IMR-90 (cell line): ENCODE results near the gene NUDT9. TPM values are rescaled to one million over a fixed set of nuclear protein-coding genes. Genes with fewer than 3 reads are reported as not detected.

Experiments used
- ATAC-seq: fragments of 200-7000 bp; cut with Tn5 transposase; 2 replicates; pipeline ENCODE4 v1.9.1; 2020; ENCODE audit warnings: low read depth, mild to moderate bottlenecking, moderate library complexity
- BruUV-seq: library from RNA; stranded (reverse); fragments of 400-500 nt; replicated peaks from 2 replicates; lab custom pipeline; 2021; lab: Mats Ljungman, UMichigan
- CTCF ChIA-PET: fragments of 300-600 bp; formaldehyde crosslinking; extraction: SDS; loops from one replicate; lab custom pipeline; 2021; ENCODE audit warnings: antibody characterized with exemption; lab: Yijun Ruan, JAX
- POLR2A ChIA-PET: fragments of 300-600 bp; sonication (Branson Sonifier 250); formaldehyde crosslinking; loops from one replicate; lab custom pipeline; 2022; ENCODE audit warnings: antibody characterized with exemption; ENCODE audit not compliant: unreplicated experiment; lab: Charles Lee
- DNase-seq: peaks from one replicate; pipeline ENCODE4 v3.0.0; 2013
- H2AFZ ChIP-seq: replicated peaks from 2 replicates; pipeline ENCODE3; 2013; ENCODE audit warnings: low read length, mild to moderate bottlenecking; ENCODE audit not compliant: poor library complexity
- H2AK5ac ChIP-seq: 2 replicates; pipeline ENCODE4 v1.6.1; 2013; ENCODE audit warnings: low read depth, low read length, inconsistent platforms
- H2AK9ac ChIP-seq: replicated peaks from 2 replicates; pipeline ENCODE3; 2013; ENCODE audit warnings: mild to moderate bottlenecking, low read depth, low read length, moderate library complexity; ENCODE audit not compliant: poor library complexity
- H2BK120ac ChIP-seq: 2 replicates; pipeline ENCODE4 v1.6.1; 2013; ENCODE audit warnings: low read depth, low read length, inconsistent platforms
- H2BK15ac ChIP-seq: 3 replicates; pipeline ENCODE4 v1.6.1; 2013; ENCODE audit warnings: low read depth, low read length, inconsistent platforms
- H2BK20ac ChIP-seq: 2 replicates; pipeline ENCODE4 v1.6.1; 2013; ENCODE audit warnings: low read depth, mild to moderate bottlenecking, inconsistent platforms, low read length, moderate library complexity
- H2BK5ac ChIP-seq: 2 replicates; pipeline ENCODE4 v1.6.1; 2013; ENCODE audit warnings: mild to moderate bottlenecking, low read depth, low read length, inconsistent platforms; ENCODE audit not compliant: poor library complexity, severe bottlenecking
- H3K14ac ChIP-seq: replicated peaks from 2 replicates; pipeline ENCODE4 v1.6.1; 2013; ENCODE audit warnings: low read depth, low read length, inconsistent platforms
- H3K18ac ChIP-seq: 2 replicates; pipeline ENCODE4 v1.6.1; 2013; ENCODE audit warnings: low read depth, low read length, control low read depth
- H3K23ac ChIP-seq: 2 replicates; pipeline ENCODE4 v1.6.1; 2013; ENCODE audit warnings: low read depth, low read length, inconsistent platforms
- H3K27ac ChIP-seq: 2 replicates; pipeline ENCODE4 v1.5.1; 2013; ENCODE audit warnings: mild to moderate bottlenecking, control low read depth, low read length; ENCODE audit not compliant: insufficient read depth
- H3K27me3 ChIP-seq: 2 replicates; pipeline ENCODE4 v1.6.1; 2013; ENCODE audit warnings: low read length; ENCODE audit not compliant: control insufficient read depth, insufficient read depth
- H3K36me3 ChIP-seq: 2 replicates; pipeline ENCODE4 v1.6.1; 2013; ENCODE audit warnings: low read length, mixed read lengths; ENCODE audit not compliant: control insufficient read depth, insufficient read depth
- H3K4ac ChIP-seq: 2 replicates; pipeline ENCODE4 v1.6.1; 2013; ENCODE audit warnings: low read depth, low read length, inconsistent platforms
- H3K4me1 ChIP-seq: 2 replicates; pipeline ENCODE4 v1.6.1; 2013; ENCODE audit warnings: low read length, mixed read lengths; ENCODE audit not compliant: control insufficient read depth, insufficient read depth
- H3K4me2 ChIP-seq: 2 replicates; pipeline ENCODE4 v1.6.1; 2013; ENCODE audit warnings: low read depth, mild to moderate bottlenecking, control low read depth, low read length, moderate library complexity
- H3K4me3 ChIP-seq: 2 replicates; pipeline ENCODE4 v1.5.1; 2013; ENCODE audit warnings: low read depth, mild to moderate bottlenecking, control low read depth, low read length, moderate library complexity; ENCODE audit not compliant: insufficient read depth
- H3K56ac ChIP-seq: 2 replicates; pipeline ENCODE4 v1.6.1; 2013; ENCODE audit warnings: low read length, inconsistent platforms; ENCODE audit not compliant: insufficient read depth; ENCODE audit errors: extremely low read depth
- H3K79me1 ChIP-seq, 2 experiments: 2 replicates each; pipeline ENCODE4 v1.6.1; 2013; ENCODE audit warnings: low read length in 2 of 2, inconsistent platforms in 1 of 2, low read depth in 1 of 2
- H3K9ac ChIP-seq: 2 replicates; pipeline ENCODE4 v1.6.1; 2013; ENCODE audit warnings: low read depth, low read length, control low read depth
- H3K9me1 ChIP-seq: 2 replicates; pipeline ENCODE4 v1.6.1; 2013; ENCODE audit warnings: low read length, inconsistent platforms; ENCODE audit not compliant: insufficient read depth
- H3K9me3 ChIP-seq: 2 replicates; pipeline ENCODE4 v1.6.1; 2013; ENCODE audit warnings: low read length; ENCODE audit not compliant: control insufficient read depth, insufficient read depth
- H4K20me1 ChIP-seq: 2 replicates; pipeline ENCODE4 v1.6.1; 2013; ENCODE audit warnings: low read length, inconsistent platforms; ENCODE audit not compliant: insufficient read depth
- H4K5ac ChIP-seq: 2 replicates; pipeline ENCODE4 v1.6.1; 2013; ENCODE audit warnings: mild to moderate bottlenecking, low read depth, low read length, control low read depth
- H4K8ac ChIP-seq, 2 experiments: 2 replicates each; pipeline ENCODE4 v1.6.1; 2013; ENCODE audit warnings: low read depth in 2 of 2, low read length in 2 of 2, control low read depth in 1 of 2, inconsistent platforms in 1 of 2
- H4K91ac ChIP-seq: 2 replicates; pipeline ENCODE4 v1.6.1; 2013; ENCODE audit warnings: low read depth, low read length, inconsistent platforms; ENCODE audit not compliant: insufficient read depth
- BHLHE40 ChIP-seq: fragments of 150-350 bp; IDR thresholded peaks from 2 replicates; pipeline ENCODE4 v1.6.1; 2016; ENCODE audit warnings: mild to moderate bottlenecking, low read depth, low read length
- CEBPB ChIP-seq: IDR thresholded peaks from 2 replicates; pipeline ENCODE4 v1.6.1; 2012; ENCODE audit warnings: low read depth, low read length, improper control_type of control experiment
- CHD1 ChIP-seq: IDR thresholded peaks from 2 replicates; pipeline ENCODE4 v1.6.1; 2012; ENCODE audit warnings: low read depth, low read length, improper control_type of control experiment
- CTCF ChIP-seq: conservative IDR thresholded peaks from 2 replicates; pipeline ENCODE4 v1.5.1; 2012; ENCODE audit warnings: mild to moderate bottlenecking, low read depth, low read length, improper control_type of control experiment
- ELK1 ChIP-seq: fragments of 150-350 bp; IDR thresholded peaks from 2 replicates; pipeline ENCODE4 v1.6.1; 2016; ENCODE audit warnings: low read depth, mild to moderate bottlenecking, low read length, moderate library complexity, borderline replicate concordance
- FOS ChIP-seq: fragments of 150-350 bp; IDR thresholded peaks from 2 replicates; pipeline ENCODE4 v1.6.1; 2016; ENCODE audit warnings: low read depth, low read length
- MAFK ChIP-seq: IDR thresholded peaks from 2 replicates; pipeline ENCODE4 v1.6.1; 2012; ENCODE audit warnings: low read depth, low read length, improper control_type of control experiment
- MAZ ChIP-seq: IDR thresholded peaks from 2 replicates; pipeline ENCODE4 v1.6.1; 2012; ENCODE audit warnings: low read depth, mild to moderate bottlenecking, low read length, improper control_type of control experiment, moderate library complexity, borderline replicate concordance
- MXI1 ChIP-seq: IDR thresholded peaks from 2 replicates; pipeline ENCODE4 v1.6.1; 2012; ENCODE audit warnings: low read depth, mild to moderate bottlenecking, low read length, moderate library complexity, borderline replicate concordance
- NFE2L2 ChIP-seq: fragments of 150-350 bp; IDR thresholded peaks from 2 replicates; pipeline ENCODE4 v1.6.1; 2016; ENCODE audit warnings: low read depth, mild to moderate bottlenecking, low read length
- RAD21 ChIP-seq: IDR thresholded peaks from 2 replicates; pipeline ENCODE4 v1.6.1; 2012; ENCODE audit warnings: low read length, improper control_type of control experiment
- RCOR1 ChIP-seq: IDR thresholded peaks from 2 replicates; pipeline ENCODE4 v1.6.1; 2012; ENCODE audit warnings: mild to moderate bottlenecking, low read length, improper control_type of control experiment; ENCODE audit not compliant: insufficient replicate concordance
- RFX5 ChIP-seq: IDR thresholded peaks from 2 replicates; pipeline ENCODE4 v1.8.0; 2012; ENCODE audit warnings: low read depth, mild to moderate bottlenecking, low read length, moderate library complexity
- SMC3 ChIP-seq: fragments of 150-350 bp; IDR thresholded peaks from 2 replicates; pipeline ENCODE4 v1.6.1; 2016; ENCODE audit warnings: low read depth, mild to moderate bottlenecking, antibody characterized with exemption, low read length, moderate library complexity
- USF2 ChIP-seq: fragments of 150-350 bp; IDR thresholded peaks from 2 replicates; pipeline ENCODE4 v1.6.1; 2017; ENCODE audit warnings: mild to moderate bottlenecking, antibody characterized with exemption, low read length, low read depth
- WGBS, 2 experiments: methylation state at CpG; one replicate each; pipeline versions ENCODE4 v1.1.5 to v1.1.7; 2013; ENCODE audit warnings: missing lambda C conversion rate in 2 of 2; ENCODE audit not compliant: insufficient read length in 1 of 2; ENCODE audit errors: extremely low coverage in 2 of 2; 5-methylcytosine and 5-hydroxymethylcytosine counted together
- dilution Hi-C: fragments of 300-500 bp; cut with HindIII; formaldehyde crosslinking; loops from one replicate; pipeline ENCODE4 v1.14.3; 2018; ENCODE audit warnings: low sequenced_read_pairs; ENCODE audit not compliant: unreplicated experiment
- in situ Hi-C: fragments of 300-500 bp; cut with MboI; formaldehyde crosslinking; loops from 3 replicates; pipeline ENCODE4 v1.14.3; 2019; ENCODE audit warnings: low sequenced_read_pairs, inconsistent platforms, mixed read lengths
- intact Hi-C: fragments of 100-400 bp; cut with micrococcal nuclease; formaldehyde crosslinking; loops from 2 replicates; pipeline ENCODE4 v1.10.0; 2022
- polyA plus RNA-seq, 3 experiments: library from polyadenylated mRNA; depleted of rRNA; stranded (reverse); fragments of >200 nt; gene quantifications; 2 replicates each; pipeline ENCODE4 v1.2.3, GENCODE V29; 2012; ENCODE audit warnings: low replicate concordance in 1 of 3
- total RNA-seq: library from RNA; depleted of rRNA; stranded (reverse); fragments of >200 nt; gene quantifications from 2 replicates; pipeline ENCODE4 v1.2.3, GENCODE V29; 2012

Gene NUDT9
- total and polyA plus RNA-seq, 2 of the 4 experiments (the other 2 are of a cell fraction) = 10.0 to 23.5 TPM

GRCh38 chr4:87377816-87378215 lies 44.6 kb upstream of the NUDT9 start:
- H2AK9ac ChIP-seq = no peak overlapping the region
- 0 out of 2 replicates have a peak, but pooled peaks cover under 1% of the 10 kb centered on the region for H3K9me1 ChIP-seq
- no peak overlapping the region for H3K4me2 ChIP-seq
- H3K4me3 ChIP-seq = no peak overlapping the region
- no peaks in the 10 kb centered on the region for H3K27me3 ChIP-seq
- H3K9ac ChIP-seq = no peak overlapping the region
- no peak overlapping the region for H4K8ac ChIP-seq
- WGBS, 2 experiments = no CpG with 5 or more reads among the region's 2 CpGs
- H3K4ac ChIP-seq = no peak overlapping the region
- H2AFZ ChIP-seq = no peak overlapping the region
- H4K20me1 ChIP-seq = no peaks in the 10 kb centered on the region
- no peak for ATAC-seq
- dilution Hi-C loops = no loop called here
- H3K27ac ChIP-seq = no peak overlapping the region
- H2AK5ac ChIP-seq = no peak overlapping the region
- CTCF ChIA-PET = no interaction called here
- in situ Hi-C loops = loop anchor here (10.0 kb wide), 1 partner anchor 87 kb away; no protein-coding TSS in a partner anchor
- no peak overlapping the region for H4K91ac ChIP-seq
- H3K14ac ChIP-seq = no peak overlapping the region
- peaks cover under 1 to 3% of the 10 kb centered on the region in 2 experiments; a peak in 2 of 4 replicates for H3K79me1 ChIP-seq
- no peak overlapping the region for H2BK120ac ChIP-seq
- no peaks in the 10 kb centered on the region for H3K9me3 ChIP-seq
- no peak for TF ChIP-seq RFX5
- no peak for TF ChIP-seq RAD21
- TF ChIP-seq FOS = no peak
- no peak for TF ChIP-seq CHD1
- TF ChIP-seq RCOR1 = no peak
- TF ChIP-seq USF2 = no peak
- TF ChIP-seq CTCF = no peak
- TF ChIP-seq ELK1 = no peak
- no peak for TF ChIP-seq NFE2L2
- no peak for TF ChIP-seq CEBPB
- no peak for TF ChIP-seq MAFK
- no peak for TF ChIP-seq SMC3
- no peak for TF ChIP-seq MXI1
- no peak for TF ChIP-seq BHLHE40
- no peak for TF ChIP-seq MAZ
- no peak overlapping the region for H4K5ac ChIP-seq
- peaks cover 8% of the 10 kb centered on the region; the same call in 1 of the 2 replicates for H3K36me3 ChIP-seq
- DNase-seq = no peak
- H2BK20ac ChIP-seq = no peak overlapping the region
- H2BK5ac ChIP-seq = no peak overlapping the region
- H3K23ac ChIP-seq = no peak overlapping the region
- H3K4me1 ChIP-seq = no peaks in the 10 kb centered on the region; the same call in 1 of the 2 replicates
- H3K18ac ChIP-seq = no peak overlapping the region
- no TSS peak for BruUV-seq
- intact Hi-C loops = loop anchor here (5.0 to 10.0 kb wide), 2 partner anchors 44 to 277 kb away; partner anchors contain the start of genes DMP1 and NUDT9
- H2BK15ac ChIP-seq = no peak overlapping the region
- no peak overlapping the region for H3K56ac ChIP-seq
- POLR2A ChIA-PET = no interaction called here
